GM23338 (cell line): ENCODE measurements around the gene SIGLEC8.

ENCODE experiments used
- CREB1 ChIP-seq: fragments of 250-450 bp; sonication (Bioruptor Pico); IDR thresholded peaks from 2 replicates; pipeline ENCODE4 v1.5.0; 2020; ENCODE audit warnings: low read depth, mild to moderate bottlenecking, moderate library complexity
- ETS1 ChIP-seq: IDR thresholded peaks from 2 replicates; pipeline ENCODE4 v1.6.1; 2016; ENCODE audit warnings: antibody characterized with exemption
- EZH2 ChIP-seq: fragments of 200-600 bp; sonication (generic); IDR thresholded peaks from one replicate; pipeline ENCODE4 v1.8.0; 2017; ENCODE audit warnings: antibody characterized with exemption, mild to moderate bottlenecking, low read depth; ENCODE audit not compliant: unreplicated experiment
- EZH2phosphoT487 ChIP-seq: fragments of 200-600 bp; sonication (generic); IDR thresholded peaks from one replicate; pipeline ENCODE4 v1.8.1; 2018; ENCODE audit warnings: antibody characterized with exemption; ENCODE audit not compliant: unreplicated experiment
- JUNB ChIP-seq: IDR thresholded peaks from one replicate; pipeline ENCODE4 v1.6.1; 2016; ENCODE audit warnings: antibody characterized with exemption; ENCODE audit not compliant: unreplicated experiment
- POLR2AphosphoS5 ChIP-seq: IDR thresholded peaks from 2 replicates; pipeline ENCODE4 v1.6.1; 2016; ENCODE audit warnings: antibody characterized with exemption, low read depth
- REST ChIP-seq: IDR thresholded peaks from one replicate; pipeline ENCODE4 v1.6.1; 2018; ENCODE audit warnings: antibody characterized with exemption; ENCODE audit not compliant: unreplicated experiment
- STAT1 ChIP-seq: IDR thresholded peaks from one replicate; pipeline ENCODE4 v1.6.1; 2016; ENCODE audit warnings: antibody characterized with exemption; ENCODE audit not compliant: unreplicated experiment
- ZNF331 ChIP-seq: fragments of 250-450 bp; sonication (Bioruptor Pico); IDR thresholded peaks from 2 replicates; pipeline ENCODE4 v1.5.0; 2020; ENCODE audit warnings: low read depth, mild to moderate bottlenecking, moderate library complexity
- TF ChIP-seq, protein P1 (sequence below), 2 experiments: fragments of 200-600 bp in 1 of 2; sonication (generic) in 1 of 2; conservative IDR thresholded peaks; 2 replicates each; pipeline versions ENCODE4 v1.5.1 to v1.6.1; 2016 to 2017; ENCODE audit warnings: antibody characterized with exemption in 2 of 2, low read depth in 2 of 2, mild to moderate bottlenecking in 2 of 2, moderate library complexity in 1 of 2

DNA sequence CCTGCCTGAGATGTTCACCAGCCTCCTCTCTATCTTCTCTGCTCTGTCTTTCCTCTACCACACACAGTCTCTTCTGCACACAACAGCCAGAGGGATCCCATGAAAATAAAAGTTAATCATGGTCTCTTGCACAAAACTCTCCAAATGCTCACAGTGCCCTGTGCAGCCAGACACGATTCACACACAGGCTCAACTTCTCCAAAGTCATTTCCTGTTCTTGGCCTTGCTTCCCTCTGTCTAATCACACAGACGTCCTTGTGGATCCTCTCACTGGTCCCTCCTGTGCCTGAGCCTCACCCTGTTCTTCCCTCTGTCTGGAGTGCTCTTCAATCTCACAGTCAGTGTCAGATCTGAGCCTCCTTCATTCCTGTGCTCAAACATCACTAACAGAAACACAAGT, 35.5 kb upstream of the SIGLEC8 start:
- TF ChIP-seq, protein P1, sequence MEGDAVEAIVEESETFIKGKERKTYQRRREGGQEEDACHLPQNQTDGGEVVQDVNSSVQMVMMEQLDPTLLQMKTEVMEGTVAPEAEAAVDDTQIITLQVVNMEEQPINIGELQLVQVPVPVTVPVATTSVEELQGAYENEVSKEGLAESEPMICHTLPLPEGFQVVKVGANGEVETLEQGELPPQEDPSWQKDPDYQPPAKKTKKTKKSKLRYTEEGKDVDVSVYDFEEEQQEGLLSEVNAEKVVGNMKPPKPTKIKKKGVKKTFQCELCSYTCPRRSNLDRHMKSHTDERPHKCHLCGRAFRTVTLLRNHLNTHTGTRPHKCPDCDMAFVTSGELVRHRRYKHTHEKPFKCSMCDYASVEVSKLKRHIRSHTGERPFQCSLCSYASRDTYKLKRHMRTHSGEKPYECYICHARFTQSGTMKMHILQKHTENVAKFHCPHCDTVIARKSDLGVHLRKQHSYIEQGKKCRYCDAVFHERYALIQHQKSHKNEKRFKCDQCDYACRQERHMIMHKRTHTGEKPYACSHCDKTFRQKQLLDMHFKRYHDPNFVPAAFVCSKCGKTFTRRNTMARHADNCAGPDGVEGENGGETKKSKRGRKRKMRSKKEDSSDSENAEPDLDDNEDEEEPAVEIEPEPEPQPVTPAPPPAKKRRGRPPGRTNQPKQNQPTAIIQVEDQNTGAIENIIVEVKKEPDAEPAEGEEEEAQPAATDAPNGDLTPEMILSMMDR (conservative IDR thresholded peaks at IDR 0.05; ENCODE audit: low read depth in 2 of 2) = no peak
- TF ChIP-seq ETS1 (no peak), EZH2 (no peak), ZNF331 (CRISPR knock-in tag) (no peak), REST (no peak), CREB1 (no peak), POLR2AphosphoS5 (no peak), EZH2phosphoT487 (no peak), JUNB (no peak), STAT1 (no peak)
